CD4-positive, alpha-beta memory T cell (primary cell): ENCODE data around the gene TMEM209. TPM values are rescaled to one million over a fixed set of nuclear protein-coding genes. Genes with fewer than 3 reads are reported as not detected.
"Not testable (repeated sequence)": the region's sequence is repeated elsewhere in the genome, so short reads cannot be mapped to it uniquely, and the experiment has no call there.

Source experiments
- CTCF ChIA-PET: fragments of 350-600 bp; sonication (Branson Sonifier 250); formaldehyde crosslinking; loops from one replicate; lab custom pipeline; 2021; ENCODE audit warnings: inconsistent platforms; ENCODE audit not compliant: partially characterized antibody; lab: Charles Lee
- POLR2A ChIA-PET: fragments of 350-600 bp; sonication (Branson Sonifier 250); formaldehyde crosslinking; loops from one replicate; lab custom pipeline; 2021; ENCODE audit not compliant: partially characterized antibody; lab: Charles Lee
- DNase-seq, 5 donors: peaks; one replicate each; pipeline versions ENCODE4 v3.0.0 to v3.0.0-alpha.2; 2020 to 2022; ENCODE audit warnings: mixed read lengths in 1 of 5
- H3K27ac ChIP-seq: one replicate; pipeline ENCODE4 v1.7.0; 2013; ENCODE audit warnings: low read depth, low read length
- H3K27me3 ChIP-seq: 2 replicates; pipeline ENCODE4 v1.7.0; 2013; ENCODE audit warnings: mild to moderate bottlenecking, low read length, moderate library complexity; ENCODE audit not compliant: insufficient read depth
- H3K36me3 ChIP-seq: 2 replicates; pipeline ENCODE4 v1.7.0; 2013; ENCODE audit warnings: mild to moderate bottlenecking, low read length, moderate library complexity; ENCODE audit not compliant: insufficient read depth
- H3K4me1 ChIP-seq: 2 replicates; pipeline ENCODE4 v1.7.0; 2013; ENCODE audit warnings: mild to moderate bottlenecking, low read length, moderate library complexity; ENCODE audit not compliant: insufficient read depth
- H3K4me3 ChIP-seq, 2 donors: one replicate each; pipeline ENCODE4 v1.7.0; 2013; ENCODE audit warnings: low read length in 2 of 2, mild to moderate bottlenecking in 1 of 2
- H3K9me3 ChIP-seq, 2 donors: one replicate each; pipeline ENCODE4 v1.7.0; 2013; ENCODE audit warnings: low read length in 2 of 2, control low read depth in 1 of 2; ENCODE audit not compliant: control insufficient read depth in 1 of 2
- H3K27ac Mint-ChIP-seq, 7 donors: one replicate each; pipeline ENCODE4 v1.8.0; 2020 to 2021; ENCODE audit warnings: mixed read lengths in 7 of 7, mild to moderate bottlenecking in 6 of 7, inconsistent platforms in 3 of 7, moderate library complexity in 3 of 7
- H3K27me3 Mint-ChIP-seq, 2 donors: one replicate each; pipeline ENCODE4 v1.8.0; 2020 to 2021; ENCODE audit warnings: mixed read lengths in 2 of 2
- H3K36me3 Mint-ChIP-seq, 2 donors: one replicate each; pipeline ENCODE4 v1.8.0; 2020 to 2021; ENCODE audit warnings: mixed read lengths in 2 of 2, inconsistent platforms in 1 of 2, mild to moderate bottlenecking in 1 of 2
- H3K4me1 Mint-ChIP-seq, 4 donors: one replicate each; pipeline ENCODE4 v1.8.0; 2020 to 2021; ENCODE audit warnings: mixed read lengths in 4 of 4, mild to moderate bottlenecking in 1 of 4
- H3K4me3 Mint-ChIP-seq, 8 donors: one replicate each; pipeline ENCODE4 v1.8.0; 2020 to 2021; ENCODE audit warnings: mixed read lengths in 8 of 8, mild to moderate bottlenecking in 7 of 8, moderate library complexity in 6 of 8, inconsistent platforms in 3 of 8
- H3K9me3 Mint-ChIP-seq, 8 donors: one replicate each; pipeline ENCODE4 v1.8.0; 2020 to 2021; ENCODE audit warnings: mixed read lengths in 8 of 8, mild to moderate bottlenecking in 5 of 8, inconsistent platforms in 3 of 8, moderate library complexity in 1 of 8
- intact Hi-C: fragments of 100-400 bp; cut with micrococcal nuclease; formaldehyde crosslinking; loops from one replicate; pipeline ENCODE4 v1.15.1; 2023
- polyA plus RNA-seq, 2 donors: library from polyadenylated mRNA; unstranded; fragments of 300-500 nt; fragmentation: Illumina TruSeq; gene quantifications; one replicate each; pipeline ENCODE4 v1.2.3, GENCODE V29; 2021
- total RNA-seq, 2 experiments: library from RNA; stranded (reverse); gene quantifications; one replicate each; pipeline ENCODE4 v1.2.3, GENCODE V29; 2021

Gene TMEM209
- total and polyA plus RNA-seq, 4 experiments from 2014 or later: 34.5 to 48.8 (median 40.2) TPM

- Histone ChIP-seq H3K9me3 (no peaks in the 10 kb centered on the region), H3K36me3 (no peaks in the 10 kb centered on the region), H3K4me1 (peaks cover 3% of the 10 kb centered on the region), H3K27ac (no peak overlapping the region), H3K4me3 (no peak overlapping the region), H3K27me3 (peaks cover 5% of the 10 kb centered on the region)
- H3K36me3 Mint-ChIP-seq: no peaks in the 10 kb centered on the region
- DNase-seq: peak in 4 of 5 donors; percentile 18 to 31 (median 26)
- POLR2A ChIA-PET: no interaction called here
- no peak overlapping the region for H3K4me3 Mint-ChIP-seq
- peaks cover 0 to 6% (median 4%) of the 10 kb centered on the region in 8 donors for H3K9me3 Mint-ChIP-seq
- H3K27ac Mint-ChIP-seq: no peak overlapping the region
- peaks cover 0 to 9% (median 3%) of the 10 kb centered on the region in 4 donors for H3K4me1 Mint-ChIP-seq
- intact Hi-C loops: loop anchor here (1.0 to 10.0 kb wide), 3 partner anchors 252 to 516 kb away; partner anchors contain the start of gene MEST
- peaks cover 4 to 14% of the 10 kb centered on the region in 2 donors for H3K27me3 Mint-ChIP-seq
- CTCF ChIA-PET: interaction anchor here (0.8 to 5.4 kb wide), 3 partner anchors 51 to 589 kb away, joined by 3 to 35 read pairs (median 14); no protein-coding TSS in a partner anchor
Measured at GRCh38 chr7:130242198-130243014, 37.2 kb upstream of the TMEM209 start.

DNA sequence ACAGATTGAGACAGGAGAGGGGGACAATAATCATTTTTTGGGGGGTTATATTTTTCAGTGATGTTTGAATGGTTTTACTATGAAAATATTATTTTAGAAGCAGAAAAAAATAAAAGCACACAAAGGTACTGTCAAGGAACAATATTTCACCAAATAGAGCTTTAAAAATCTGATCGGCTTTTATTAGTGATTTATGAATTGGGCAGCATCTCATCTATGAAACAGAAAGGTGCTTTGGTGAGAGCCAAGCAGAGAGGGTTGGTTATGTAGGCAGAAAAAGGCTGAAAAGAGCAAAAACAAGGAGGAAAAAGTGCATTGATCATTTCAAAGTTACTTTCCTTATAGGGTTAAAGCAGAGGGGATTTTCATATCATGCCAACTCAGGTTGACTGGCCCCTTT lies 35.0 kb upstream of the TMEM209 start:
- intact Hi-C loops: loop anchor here (10.0 kb wide), 2 partner anchors 255 to 325 kb away; partner anchors contain the start of gene MEST
- Mint-ChIP-seq H3K4me3 (no peak overlapping the region), H3K4me1 (peaks cover 0 to 9% (median 3%) of the 10 kb centered on the region in 4 donors), H3K27ac (no peak overlapping the region), H3K36me3 (no peaks in the 10 kb centered on the region), H3K27me3 (peaks cover 6 to 26% of the 10 kb centered on the region in 2 donors), H3K9me3 (no peaks in the 10 kb centered on the region)
- peaks cover 3% of the 10 kb centered on the region for H3K4me1 ChIP-seq
- H3K9me3 ChIP-seq: no peaks in the 10 kb centered on the region
- ChIA-PET POLR2A (no interaction called here), CTCF (interaction anchor here (5.4 kb wide), 1 partner anchor 517 kb away, joined by 35 read pairs; no protein-coding TSS in a partner anchor)
- no peaks in the 10 kb centered on the region for H3K36me3 ChIP-seq
- DNase-seq: no peak
- H3K4me3 ChIP-seq: no peak overlapping the region
- H3K27me3 ChIP-seq: peaks cover 5% of the 10 kb centered on the region
- H3K27ac ChIP-seq: no peak overlapping the region

DNA sequence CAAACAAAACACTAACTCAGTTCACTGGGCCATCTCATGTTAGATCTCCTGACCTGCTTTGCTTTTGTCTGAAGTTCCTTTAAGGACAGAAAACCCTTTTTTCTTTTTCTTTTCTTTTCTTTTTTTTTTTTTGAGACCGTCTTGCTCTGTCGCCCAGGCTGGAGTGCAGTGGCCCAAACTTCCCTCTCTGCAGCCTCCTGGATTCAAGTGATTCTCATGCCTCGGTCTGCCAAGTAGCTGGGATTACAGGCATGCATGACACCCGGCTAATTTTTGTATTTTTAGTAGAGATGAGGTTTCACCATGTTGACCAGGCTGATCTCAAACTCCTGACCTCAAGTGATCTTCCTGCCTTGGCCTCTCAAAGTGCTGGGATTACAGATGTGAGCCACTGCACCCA lies 31.2 kb upstream of the TMEM209 start:
- H3K36me3 Mint-ChIP-seq, H3K27ac ChIP-seq, H3K4me1 ChIP-seq, H3K4me3 Mint-ChIP-seq, POLR2A ChIA-PET, DNase-seq, H3K4me3 ChIP-seq, H3K4me1 Mint-ChIP-seq, CTCF ChIA-PET, H3K27ac Mint-ChIP-seq, H3K9me3 Mint-ChIP-seq, H3K36me3 ChIP-seq, H3K27me3 ChIP-seq, intact Hi-C loops, H3K9me3 ChIP-seq: not testable (repeated sequence)
- peaks cover 13 to 22% of the 10 kb centered on the region in 2 donors for H3K27me3 Mint-ChIP-seq

DNA sequence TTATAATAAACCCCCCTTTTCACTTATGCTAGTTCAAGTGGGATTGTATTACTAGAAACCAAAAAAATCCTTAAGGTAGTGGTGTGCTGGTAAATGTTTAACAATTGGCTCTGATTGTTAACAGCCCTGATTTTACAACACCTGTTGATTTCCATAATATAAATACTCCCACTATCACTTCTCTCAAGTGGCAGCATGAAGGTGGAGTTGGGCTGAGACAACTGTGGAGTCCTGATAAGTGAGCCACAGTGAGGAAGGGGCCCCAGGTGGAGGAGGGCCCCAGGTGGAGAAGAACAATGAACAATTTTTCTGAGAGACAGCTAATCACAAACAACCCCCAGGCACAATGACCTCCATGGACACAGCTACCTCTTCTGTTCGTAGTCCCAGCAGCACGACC lies 28.9 kb upstream of the TMEM209 start:
- H3K4me1 Mint-ChIP-seq: no peaks in the 10 kb centered on the region
- no peak overlapping the region for H3K27ac Mint-ChIP-seq
- H3K4me1 ChIP-seq: no peaks in the 10 kb centered on the region
- H3K9me3 ChIP-seq: no peaks in the 10 kb centered on the region
- intact Hi-C loops: no loop called here
- no peak overlapping the region for H3K27ac ChIP-seq
- no peaks in the 10 kb centered on the region for H3K9me3 Mint-ChIP-seq
- H3K36me3 ChIP-seq: no peaks in the 10 kb centered on the region
- ChIA-PET POLR2A (no interaction called here), CTCF (no interaction called here)
- no peaks in the 10 kb centered on the region for H3K36me3 Mint-ChIP-seq
- H3K27me3 ChIP-seq: no peaks in the 10 kb centered on the region
- no peak overlapping the region for H3K4me3 ChIP-seq
- H3K4me3 Mint-ChIP-seq: no peak overlapping the region
- peaks cover 15 to 20% of the 10 kb centered on the region in 2 donors for H3K27me3 Mint-ChIP-seq
- DNase-seq: no peak

DNA sequence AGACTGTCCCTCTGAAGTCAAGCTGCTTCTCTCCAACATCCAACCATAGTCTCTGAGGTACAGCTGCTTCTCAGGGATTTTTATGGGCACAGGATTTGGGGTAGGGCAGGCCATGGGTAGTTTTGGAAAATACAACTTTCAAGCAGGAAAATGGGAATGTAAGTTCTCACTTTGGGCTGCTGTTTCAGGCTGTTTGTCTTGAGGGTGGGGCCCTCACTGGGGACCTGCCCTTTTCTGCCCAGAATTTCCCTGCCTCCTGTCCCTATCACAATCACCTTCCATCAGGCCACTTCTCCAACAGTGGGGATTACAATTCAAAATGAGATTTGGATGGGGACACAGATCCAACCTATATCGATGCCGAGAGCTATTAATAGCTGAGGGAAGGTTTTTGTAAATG lies 27.0 kb upstream of the TMEM209 start:
- H3K4me1 Mint-ChIP-seq: no peaks in the 10 kb centered on the region
- intact Hi-C loops: no loop called here
- Histone ChIP-seq H3K4me1 (no peaks in the 10 kb centered on the region), H3K27me3 (no peaks in the 10 kb centered on the region), H3K27ac (no peak overlapping the region), H3K36me3 (no peaks in the 10 kb centered on the region), H3K9me3 (no peaks in the 10 kb centered on the region), H3K4me3 (no peak overlapping the region)
- no peaks in the 10 kb centered on the region for H3K36me3 Mint-ChIP-seq
- no peak overlapping the region for H3K4me3 Mint-ChIP-seq
- peaks cover 15 to 16% of the 10 kb centered on the region in 2 donors for H3K27me3 Mint-ChIP-seq
- no peaks in the 10 kb centered on the region for H3K9me3 Mint-ChIP-seq
- ChIA-PET CTCF (no interaction called here), POLR2A (no interaction called here)
- no peak overlapping the region for H3K27ac Mint-ChIP-seq
- DNase-seq: no peak

DNA sequence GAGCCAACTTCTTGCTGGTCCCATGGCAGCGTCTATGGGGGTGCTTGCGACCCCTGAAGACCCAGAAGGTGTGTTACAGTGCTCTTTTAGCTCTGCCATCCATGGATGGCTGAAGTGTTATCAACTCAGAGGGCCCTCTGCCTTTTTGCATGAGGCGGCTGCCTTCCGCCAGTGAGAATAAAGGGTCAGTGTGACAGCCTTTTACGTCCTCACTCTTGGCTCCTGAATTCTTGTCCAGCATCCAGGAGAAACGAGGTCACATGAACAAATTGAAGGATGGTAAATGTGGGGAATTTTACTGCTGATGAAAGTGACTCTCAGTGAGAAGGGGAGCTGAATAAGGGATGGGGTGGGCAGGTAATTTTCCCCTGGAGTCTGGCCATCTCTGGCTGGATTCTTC lies 26.6 kb upstream of the TMEM209 start:
- Mint-ChIP-seq H3K27ac (no peak overlapping the region), H3K4me1 (no peaks in the 10 kb centered on the region), H3K4me3 (no peak overlapping the region), H3K9me3 (no peaks in the 10 kb centered on the region), H3K36me3 (no peaks in the 10 kb centered on the region), H3K27me3 (peaks cover 12 to 13% of the 10 kb centered on the region in 2 donors)
- ChIA-PET CTCF (no interaction called here), POLR2A (no interaction called here)
- H3K36me3 ChIP-seq: no peaks in the 10 kb centered on the region
- H3K27ac ChIP-seq: no peak overlapping the region
- H3K9me3 ChIP-seq: no peaks in the 10 kb centered on the region
- H3K27me3 ChIP-seq: no peaks in the 10 kb centered on the region
- intact Hi-C loops: no loop called here
- no peak overlapping the region for H3K4me3 ChIP-seq
- no peak for DNase-seq
- no peaks in the 10 kb centered on the region for H3K4me1 ChIP-seq

GRCh38 chr7:130229981-130230380 lies 24.8 kb upstream of the TMEM209 start:
- H3K4me3 Mint-ChIP-seq, H3K9me3 ChIP-seq, H3K27ac ChIP-seq, H3K36me3 Mint-ChIP-seq, H3K27ac Mint-ChIP-seq, CTCF ChIA-PET, H3K4me3 ChIP-seq, DNase-seq, POLR2A ChIA-PET, H3K27me3 Mint-ChIP-seq, H3K4me1 ChIP-seq, H3K4me1 Mint-ChIP-seq, H3K9me3 Mint-ChIP-seq, intact Hi-C loops, H3K27me3 ChIP-seq, H3K36me3 ChIP-seq: not testable (repeated sequence)
